ENCODE measurements around the gene CFAP69.

Gene CFAP69

DNA sequence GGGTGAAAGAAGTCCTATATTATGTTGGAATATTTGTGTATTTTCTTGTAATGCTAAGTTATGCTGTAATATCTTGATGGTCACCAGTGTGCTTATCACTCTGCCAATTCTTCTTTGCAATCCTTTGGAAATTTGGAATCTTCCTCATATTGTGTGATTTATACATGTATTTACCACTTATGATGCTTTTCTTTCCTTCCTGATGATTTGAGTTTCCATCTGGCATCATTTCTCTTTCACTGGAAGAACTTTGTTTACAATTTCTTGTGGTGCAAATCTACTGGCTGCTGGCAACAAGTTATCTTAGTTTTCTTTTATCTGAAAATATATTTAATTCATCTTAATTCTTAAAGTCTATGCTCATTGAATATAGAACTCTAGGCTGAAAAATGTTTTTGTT lies 29.2 kb downstream of the CFAP69 start:
- no peak for DNase-seq (ENCODE audit: low read depth)
- TF ChIP-seq MAX (IDR thresholded peaks at IDR 0.05; ENCODE audit: low read depth, low read length) = no peak
- TF ChIP-seq, protein P1, sequence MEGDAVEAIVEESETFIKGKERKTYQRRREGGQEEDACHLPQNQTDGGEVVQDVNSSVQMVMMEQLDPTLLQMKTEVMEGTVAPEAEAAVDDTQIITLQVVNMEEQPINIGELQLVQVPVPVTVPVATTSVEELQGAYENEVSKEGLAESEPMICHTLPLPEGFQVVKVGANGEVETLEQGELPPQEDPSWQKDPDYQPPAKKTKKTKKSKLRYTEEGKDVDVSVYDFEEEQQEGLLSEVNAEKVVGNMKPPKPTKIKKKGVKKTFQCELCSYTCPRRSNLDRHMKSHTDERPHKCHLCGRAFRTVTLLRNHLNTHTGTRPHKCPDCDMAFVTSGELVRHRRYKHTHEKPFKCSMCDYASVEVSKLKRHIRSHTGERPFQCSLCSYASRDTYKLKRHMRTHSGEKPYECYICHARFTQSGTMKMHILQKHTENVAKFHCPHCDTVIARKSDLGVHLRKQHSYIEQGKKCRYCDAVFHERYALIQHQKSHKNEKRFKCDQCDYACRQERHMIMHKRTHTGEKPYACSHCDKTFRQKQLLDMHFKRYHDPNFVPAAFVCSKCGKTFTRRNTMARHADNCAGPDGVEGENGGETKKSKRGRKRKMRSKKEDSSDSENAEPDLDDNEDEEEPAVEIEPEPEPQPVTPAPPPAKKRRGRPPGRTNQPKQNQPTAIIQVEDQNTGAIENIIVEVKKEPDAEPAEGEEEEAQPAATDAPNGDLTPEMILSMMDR (IDR thresholded peaks at IDR 0.05; ENCODE audit: low read depth, low read length) = no peak
- no peak for TF ChIP-seq MYC (IDR thresholded peaks at IDR 0.05; ENCODE audit: low read depth, low read length)

DNA sequence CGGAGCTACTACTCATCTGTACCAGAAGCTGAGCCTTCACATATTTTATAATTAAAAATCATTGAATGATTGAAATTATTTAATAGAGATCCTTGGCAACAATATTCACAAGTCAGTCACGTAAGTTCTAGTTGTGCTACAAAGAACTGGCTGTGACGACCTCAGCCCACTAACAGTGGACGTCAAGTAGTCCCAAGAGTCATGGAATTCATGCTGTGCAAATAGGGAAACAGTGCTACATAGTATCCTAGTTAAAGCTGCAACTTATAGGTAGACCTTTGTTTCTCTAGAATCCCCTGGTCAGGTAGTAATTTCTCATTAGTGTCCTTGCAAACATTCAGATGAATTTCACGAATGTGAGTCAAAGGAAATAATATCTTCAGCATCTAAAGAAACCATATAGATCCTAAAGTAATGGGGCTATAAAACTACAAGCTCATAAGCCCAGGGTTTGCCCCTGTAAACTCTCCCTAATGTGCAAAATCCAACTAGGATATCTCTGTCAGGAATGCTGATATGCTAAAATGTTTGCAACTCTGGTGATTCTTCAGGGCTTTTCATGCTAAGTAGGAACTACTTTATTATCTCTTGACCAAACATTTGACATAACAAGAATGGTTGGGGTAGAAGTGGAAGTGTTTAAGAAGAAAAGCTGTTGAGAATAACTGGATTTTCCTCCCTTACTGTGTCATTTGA lies 31.2 kb downstream of the CFAP69 start:
- DNase-seq (ENCODE audit: low read depth) = no peak
- H3K4me3 ChIP-seq (ENCODE audit: low read depth, low read length) = no peak overlapping the region
- TF ChIP-seq, protein P1 (IDR thresholded peaks at IDR 0.05; ENCODE audit: low read depth, low read length) = no peak
- TF ChIP-seq MYC (IDR thresholded peaks at IDR 0.05; ENCODE audit: low read depth, low read length) (no peak), MAX (IDR thresholded peaks at IDR 0.05; ENCODE audit: low read depth, low read length) (no peak), POLR2A (IDR thresholded peaks at IDR 0.05; ENCODE audit: extremely low read depth, insufficient read length) (no peak)

More for the DNA sequence above, 29.2 kb downstream of the CFAP69 start:
- H3K4me3 ChIP-seq (ENCODE audit: low read depth, low read length) = no peak overlapping the region

GRCh38 chr7:90288154-90288553 lies 43.2 kb downstream of the CFAP69 start:
- H3K4me3 ChIP-seq (ENCODE audit: low read depth, low read length) = no peak overlapping the region
- DNase-seq (ENCODE audit: low read depth) = no peak
- TF ChIP-seq, protein P1 (IDR thresholded peaks at IDR 0.05; ENCODE audit: low read depth, low read length) = no peak
- TF ChIP-seq POLR2A (IDR thresholded peaks at IDR 0.05; ENCODE audit: extremely low read depth, insufficient read length) (no peak), MYC (IDR thresholded peaks at IDR 0.05; ENCODE audit: low read depth, low read length) (no peak), MAX (IDR thresholded peaks at IDR 0.05; ENCODE audit: low read depth, low read length) (no peak)

- no peak for TF ChIP-seq POLR2A (IDR thresholded peaks at IDR 0.05; ENCODE audit: extremely low read depth, insufficient read length)
- no peak for TF ChIP-seq MYC (IDR thresholded peaks at IDR 0.05; ENCODE audit: low read depth, low read length)
- H3K4me3 ChIP-seq (ENCODE audit: low read depth, low read length) = no peak overlapping the region
- DNase-seq (ENCODE audit: low read depth) = no peak
Measured at GRCh38 chr7:90290244-90291113, 45.5 kb downstream of the CFAP69 start.

DNA sequence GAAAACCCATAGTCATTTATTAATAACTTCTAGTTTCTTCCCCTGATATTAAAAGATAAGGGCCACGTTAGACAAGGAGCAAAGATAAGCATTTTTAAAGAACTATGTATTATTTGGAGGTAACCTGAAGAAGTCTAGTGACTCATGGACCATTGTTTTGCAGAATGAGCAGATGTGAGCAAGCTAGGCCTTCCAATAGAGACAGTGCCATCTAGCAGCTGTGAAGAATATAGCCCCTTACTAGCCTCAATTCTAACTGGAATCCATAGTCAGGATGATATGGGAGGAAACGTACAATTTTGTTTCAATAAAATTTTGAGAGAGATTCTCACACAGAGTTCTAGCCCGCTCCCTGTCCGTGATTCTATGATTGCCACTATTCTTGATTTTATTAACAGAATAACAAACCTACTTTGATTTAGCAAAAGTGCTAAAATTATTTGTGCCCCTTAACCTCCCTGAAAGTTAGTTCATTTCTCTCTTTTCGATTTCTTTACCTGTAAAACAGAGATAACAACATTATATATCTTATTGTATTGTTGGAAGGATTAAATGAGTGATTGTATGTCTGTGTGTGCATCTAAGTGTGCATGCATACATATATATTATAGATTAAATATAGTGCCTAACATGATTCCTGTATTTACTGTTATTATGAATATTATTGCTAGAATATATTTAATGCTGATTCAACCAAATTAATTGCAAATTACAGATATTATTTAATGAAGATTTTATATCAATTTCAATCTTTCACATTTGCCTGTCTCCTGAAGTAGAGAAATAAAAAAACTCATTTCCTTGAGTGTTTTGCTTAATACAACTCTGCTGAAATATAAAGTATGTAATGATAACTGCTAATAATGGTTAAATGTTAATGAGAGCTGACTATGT lies 53.4 kb downstream of the CFAP69 start:
- DNase-seq (ENCODE audit: low read depth) = peak; percentile 63
- no peak for TF ChIP-seq MAX (IDR thresholded peaks at IDR 0.05; ENCODE audit: low read depth, low read length)
- TF ChIP-seq, protein P1 (IDR thresholded peaks at IDR 0.05; ENCODE audit: low read depth, low read length) = peak; percentile 76
- no peak overlapping the region for H3K4me3 ChIP-seq (ENCODE audit: low read depth, low read length)
